Measurements from ENCODE around the gene NKAPL.

The NKAPL gene

DNA sequence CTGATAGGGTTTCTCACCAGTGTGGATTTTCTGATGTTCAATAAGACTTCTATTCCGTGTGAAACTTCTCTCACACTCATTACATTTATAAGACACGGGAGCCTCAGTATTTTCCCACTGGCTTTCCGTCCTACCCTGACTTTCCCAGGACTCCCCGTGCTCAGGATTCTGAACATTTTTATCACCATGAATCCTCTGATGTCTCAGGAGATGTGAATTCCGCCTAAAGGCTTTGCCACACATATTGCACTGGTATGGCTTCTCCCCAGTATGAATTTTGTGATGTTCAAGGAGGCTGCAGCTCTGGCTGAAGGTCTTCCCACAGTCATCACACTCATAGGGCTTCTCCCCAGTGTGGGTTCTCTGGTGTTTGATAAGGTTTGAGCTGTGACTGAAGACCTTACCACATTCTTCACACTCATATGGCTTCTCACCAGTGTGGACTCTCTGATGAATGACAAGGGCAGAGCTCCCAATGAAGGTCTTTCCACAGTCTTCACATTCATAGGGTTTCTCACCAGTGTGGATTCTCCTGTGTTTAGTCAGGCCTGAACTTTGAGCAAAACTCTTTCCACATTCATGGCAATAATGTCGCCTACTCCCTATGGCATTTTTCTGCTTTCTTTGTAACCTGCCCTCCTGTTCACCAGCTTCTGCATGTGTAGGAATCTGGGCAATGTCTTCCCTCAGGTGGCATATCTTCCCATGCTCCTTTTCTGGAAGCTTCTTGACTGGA is 13.7 kb upstream of the NKAPL start:
- DNase-seq (ENCODE audit: low read depth): no peak

DNA sequence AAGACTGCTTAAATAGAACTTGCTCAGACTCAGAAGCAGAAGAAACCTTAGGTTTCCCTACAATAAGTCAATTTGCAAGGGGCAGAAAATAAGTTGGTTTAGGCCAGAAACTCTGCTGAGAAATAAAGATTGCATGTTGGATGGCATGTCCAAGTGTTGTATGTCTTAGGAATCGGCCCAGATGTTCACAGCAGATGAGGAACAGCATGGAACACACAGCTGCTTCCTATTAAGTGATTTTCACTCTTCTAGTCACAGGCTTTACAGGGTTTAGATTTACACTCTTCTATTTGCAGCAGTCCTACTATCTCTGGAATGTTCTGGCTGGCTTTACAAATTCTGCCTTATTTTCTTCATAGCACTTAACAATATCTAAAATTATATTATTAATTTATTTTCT is 10.2 kb upstream of the NKAPL start:
- DNase-seq (ENCODE audit: low read depth): no peak

DNA sequence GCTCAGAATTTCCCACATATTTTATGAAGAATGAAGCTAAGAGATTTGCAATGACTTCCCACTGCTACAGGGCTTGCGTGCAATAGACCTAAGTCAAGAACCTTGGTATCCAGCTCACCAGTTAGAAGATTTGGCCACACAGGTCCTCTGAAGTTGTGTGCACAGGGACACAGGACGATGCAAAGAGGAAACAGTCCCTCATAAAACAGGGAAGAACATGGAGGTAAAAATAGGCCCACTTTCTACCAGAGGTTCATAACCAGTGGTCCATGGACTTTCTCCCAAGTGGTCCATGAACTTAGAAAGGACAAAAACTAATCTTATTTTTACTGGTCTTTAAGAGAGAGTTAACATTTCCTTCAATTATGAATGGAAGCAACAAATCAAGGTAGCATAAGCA is 8.3 kb upstream of the NKAPL start:
- no peak for DNase-seq (ENCODE audit: low read depth)

DNA sequence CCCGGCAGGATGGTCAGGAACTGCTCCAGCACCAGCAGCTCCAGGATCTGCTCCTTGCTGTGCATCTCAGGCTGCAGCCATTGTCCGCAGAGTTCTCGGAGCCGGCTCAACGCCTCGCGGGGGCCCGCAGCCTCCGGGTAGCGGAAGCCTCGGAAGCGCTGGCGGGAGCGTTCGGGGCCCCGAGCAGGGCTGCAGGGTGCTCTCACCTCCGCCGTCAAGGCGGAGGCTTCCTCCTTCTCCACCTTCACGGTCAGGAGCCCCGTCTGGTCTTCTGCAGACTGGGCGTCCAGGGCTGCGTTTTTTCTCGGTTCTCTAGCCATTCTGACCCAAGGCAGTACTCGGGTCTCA is 7.5 kb upstream of the NKAPL start:
- no peak for DNase-seq (ENCODE audit: low read depth)

DNA sequence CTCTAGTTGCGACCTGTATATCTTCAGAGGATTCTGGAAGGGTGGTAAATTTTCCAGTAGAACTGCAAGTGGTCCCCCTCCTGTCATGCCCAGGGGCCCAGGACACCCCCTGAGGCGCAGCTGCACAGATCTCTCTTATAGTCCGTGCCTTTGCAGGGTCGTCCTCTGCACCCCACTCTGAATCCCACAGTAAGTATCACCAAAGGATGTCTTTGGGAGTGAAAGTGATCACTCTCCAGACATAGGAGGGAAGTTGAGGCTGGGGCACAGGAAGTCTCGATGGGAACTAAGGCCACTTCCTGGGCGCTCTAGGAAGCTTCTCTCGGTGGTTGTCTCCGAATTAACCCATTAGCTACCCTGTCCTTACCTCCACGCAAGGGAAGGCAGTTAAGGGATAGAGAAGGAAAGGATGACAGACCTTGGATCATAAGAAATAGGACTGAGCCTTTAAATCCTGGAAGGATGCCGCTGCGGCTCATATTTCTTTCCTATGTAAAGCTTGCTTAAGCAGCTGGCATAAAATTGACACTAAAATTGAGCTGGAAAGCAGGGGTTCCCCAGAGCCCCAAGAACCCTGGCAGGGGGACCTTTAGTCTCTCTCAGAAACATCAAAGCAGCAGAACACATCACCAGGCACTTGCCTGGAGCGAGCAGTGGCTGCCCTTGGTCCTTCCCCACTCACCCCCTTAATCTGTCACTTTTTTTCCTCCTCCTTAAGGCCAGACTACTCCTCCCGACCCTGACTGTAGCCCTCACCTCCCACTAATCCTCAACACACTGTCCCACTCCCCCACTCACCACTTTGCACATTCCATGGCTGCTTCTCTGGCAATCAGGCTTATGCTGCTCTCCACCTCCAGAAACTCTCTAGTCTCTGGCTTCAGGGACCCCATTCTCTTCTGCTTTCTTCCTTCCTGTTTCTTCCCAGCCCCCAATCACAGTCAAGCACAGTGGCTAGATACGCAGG is 6.8 kb upstream of the NKAPL start, which contains the start of gene ZKSCAN4:
ZKSCAN4 (minus strand) TSS at position 261 of the 967 bp plus-strand sequence. CDS start 289 bp downstream, outside the sequence.
- peak; percentile 75 for DNase-seq (ENCODE audit: low read depth)

DNA sequence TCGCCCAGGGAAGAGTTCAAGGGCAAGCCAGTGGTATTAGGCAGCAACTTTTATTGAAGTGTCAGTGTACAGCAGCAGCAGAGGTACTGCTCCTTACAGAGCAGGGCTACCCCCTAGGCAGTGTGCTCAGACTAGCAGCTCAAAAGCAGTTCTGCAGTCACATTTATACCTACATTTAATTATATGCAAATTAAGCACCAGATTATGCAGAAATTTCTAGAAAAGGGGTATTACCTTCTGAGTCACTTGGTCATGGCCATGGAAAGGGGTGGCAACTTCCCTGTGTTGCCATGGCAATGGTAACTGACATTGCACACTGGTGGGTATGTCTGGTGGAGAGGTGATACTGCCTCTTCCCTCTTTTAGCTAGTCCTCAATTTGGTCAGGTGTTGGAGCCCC is 5.0 kb upstream of the NKAPL start:
- no peak for DNase-seq (ENCODE audit: low read depth)

DNA sequence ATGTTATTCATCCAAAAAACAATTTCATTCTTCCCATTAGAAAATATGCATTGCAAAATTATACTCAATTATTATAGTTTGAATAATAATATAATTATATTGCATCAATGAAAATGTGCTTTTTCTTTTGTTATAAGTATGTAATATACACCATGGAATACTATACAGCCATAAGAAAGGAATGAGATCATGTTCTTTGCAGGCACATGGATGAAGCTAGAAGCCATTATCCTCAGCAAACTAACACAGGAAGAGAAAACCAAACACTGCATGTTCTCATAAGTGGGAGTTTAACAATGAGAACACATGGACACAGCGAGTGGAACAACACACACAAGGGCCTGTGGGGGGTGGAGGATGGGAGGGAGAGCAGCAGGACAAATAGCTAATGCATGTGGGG is 2.1 kb upstream of the NKAPL start:
- no peak for DNase-seq (ENCODE audit: low read depth)

DNA sequence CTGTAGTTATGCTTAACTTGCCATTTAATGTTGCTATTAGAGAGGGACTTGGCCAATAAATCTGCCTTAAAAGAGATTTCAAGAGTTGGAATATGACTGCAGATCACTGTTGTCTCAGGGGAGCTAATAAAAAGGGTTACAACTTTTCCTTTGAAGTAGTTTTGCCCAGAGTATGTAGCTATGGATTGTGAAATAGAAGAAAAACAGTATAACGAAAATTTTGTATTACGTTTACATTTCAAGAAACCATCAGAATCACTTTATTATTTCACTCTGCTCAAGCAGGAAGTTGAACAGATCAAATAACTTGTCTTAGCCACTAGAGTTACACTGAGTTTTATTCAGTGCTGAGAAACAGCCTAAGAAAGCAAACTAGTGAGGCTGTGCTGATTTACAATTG is 4.8 kb downstream of the NKAPL start:
- DNase-seq (ENCODE audit: low read depth): no peak

DNA sequence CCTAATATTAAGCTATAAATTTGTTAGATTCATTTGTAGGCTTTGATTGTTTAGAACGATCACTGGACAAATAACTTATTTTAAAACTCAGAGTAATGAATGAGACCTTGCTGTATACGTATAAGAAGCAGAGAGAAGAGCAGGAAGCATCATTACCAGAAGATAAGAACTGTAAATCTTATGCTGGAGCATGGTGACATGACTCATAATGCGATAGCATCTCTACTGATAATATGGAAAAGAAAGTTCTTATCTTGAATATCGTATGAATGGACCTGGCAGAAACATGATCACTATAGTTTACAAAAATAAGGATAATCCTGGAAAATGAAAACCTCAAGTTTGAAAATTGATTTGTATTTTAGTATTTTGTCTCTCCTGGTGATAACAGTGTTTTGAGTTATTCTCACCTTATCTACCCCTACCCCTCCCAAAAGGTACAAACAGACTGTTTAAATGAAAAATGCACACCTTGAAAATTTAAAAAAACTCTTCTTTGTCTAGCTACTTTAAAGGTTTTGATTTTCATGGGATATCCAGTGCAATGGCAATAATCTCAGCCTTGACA is 5.8 kb downstream of the NKAPL start:
- no peak for DNase-seq (ENCODE audit: low read depth)

DNA sequence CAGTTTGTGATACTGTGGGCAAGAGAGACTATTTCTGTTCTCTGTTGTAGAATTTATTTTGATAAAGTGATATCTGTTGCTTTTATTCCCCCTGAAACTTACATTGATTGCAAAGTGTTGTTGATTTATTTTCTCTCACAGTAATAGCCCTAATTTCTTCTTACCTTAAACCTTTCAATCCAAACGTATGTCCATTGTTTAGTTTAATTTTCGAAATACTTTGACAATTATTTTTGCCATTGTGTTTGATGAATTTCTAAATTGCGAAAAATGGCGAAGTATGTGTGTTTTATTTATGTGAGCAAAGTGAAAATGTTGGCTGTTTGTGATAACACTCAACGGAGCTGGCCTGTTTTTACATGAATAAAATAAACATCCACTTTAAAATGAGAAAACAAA is 7.5 kb downstream of the NKAPL start:
- no peak for DNase-seq (ENCODE audit: low read depth)

DNA sequence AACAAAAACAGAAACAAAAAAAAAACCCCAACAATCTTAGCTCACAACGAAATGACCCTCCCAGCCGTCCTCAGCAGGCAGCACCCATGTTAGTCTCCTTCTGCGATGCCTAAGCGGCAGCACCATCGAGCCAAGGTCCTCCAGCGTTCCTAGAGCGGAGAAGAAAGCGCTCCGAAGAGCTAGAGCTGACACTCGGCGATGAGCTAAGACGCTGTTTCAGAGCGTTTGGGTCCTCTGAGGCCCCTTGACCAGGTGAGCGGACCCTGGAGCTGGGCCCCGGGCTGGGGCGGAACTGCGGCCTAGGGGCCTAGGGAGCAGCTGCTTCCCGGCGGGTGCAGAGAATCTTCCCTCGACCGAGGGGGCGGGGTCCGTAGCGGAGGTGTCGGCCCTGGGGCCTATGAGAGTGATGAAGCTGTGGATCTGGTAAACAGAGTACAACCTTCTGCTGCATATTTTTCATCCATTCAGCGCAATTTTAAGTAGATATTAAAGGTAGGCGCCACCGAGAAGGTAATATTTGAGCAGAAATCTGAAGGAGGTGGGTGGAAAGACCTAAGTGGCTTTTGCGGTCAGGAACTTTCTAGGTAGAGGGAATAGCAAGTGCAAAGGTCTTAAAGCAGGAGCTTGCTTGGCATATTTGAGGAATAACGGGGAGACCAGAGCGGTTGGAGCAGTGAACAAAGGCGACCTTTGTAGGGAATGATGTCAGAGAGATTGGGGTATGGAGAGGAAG is 8.0 kb downstream of the NKAPL start, which contains the start of gene ZSCAN26:
ZSCAN26 (plus strand) TSS at position 182 of the 733 bp plus-strand sequence. CDS start 4,777 bp downstream, outside the sequence.
- DNase-seq (ENCODE audit: low read depth): peak; percentile 79

DNA sequence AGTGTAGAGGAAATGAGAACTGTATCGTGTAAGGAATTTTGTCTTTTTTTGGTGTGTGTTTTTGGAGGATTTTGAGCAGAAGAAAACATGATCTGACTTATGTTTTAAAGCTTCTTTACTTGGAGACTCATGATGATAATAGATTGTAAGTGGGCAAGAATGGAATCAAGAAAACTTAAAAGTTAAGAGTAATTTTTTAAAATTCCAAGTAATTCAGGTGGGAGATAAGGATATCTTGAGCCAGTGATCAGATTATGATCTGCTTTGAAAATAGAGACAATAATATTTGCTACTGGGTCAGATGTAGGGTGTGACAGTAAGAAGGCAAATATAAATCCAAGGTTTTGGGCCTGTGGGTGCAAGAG is 8.6 kb downstream of the NKAPL start:
- no peak for DNase-seq (ENCODE audit: low read depth)

DNA sequence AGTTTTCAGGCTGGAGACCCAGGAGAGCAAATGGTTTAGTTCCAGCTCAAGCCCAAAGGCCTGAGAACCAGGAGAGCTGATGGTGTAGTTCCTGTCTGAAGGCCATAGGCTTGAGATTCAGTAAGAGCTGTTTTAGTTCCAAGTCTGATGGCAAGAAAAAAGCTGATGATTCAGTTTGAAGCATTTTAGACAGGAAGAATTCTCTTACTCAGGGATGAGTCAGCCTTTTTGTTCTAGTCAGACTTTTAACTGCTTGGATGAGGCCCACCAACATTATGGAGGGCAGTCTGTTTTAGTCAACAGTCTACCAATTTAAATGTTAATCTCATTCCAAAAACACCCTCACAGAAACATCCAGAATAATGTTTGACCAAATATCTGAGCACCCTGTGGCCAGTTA is 10.4 kb downstream of the NKAPL start:
- no peak for DNase-seq (ENCODE audit: low read depth)

DNA sequence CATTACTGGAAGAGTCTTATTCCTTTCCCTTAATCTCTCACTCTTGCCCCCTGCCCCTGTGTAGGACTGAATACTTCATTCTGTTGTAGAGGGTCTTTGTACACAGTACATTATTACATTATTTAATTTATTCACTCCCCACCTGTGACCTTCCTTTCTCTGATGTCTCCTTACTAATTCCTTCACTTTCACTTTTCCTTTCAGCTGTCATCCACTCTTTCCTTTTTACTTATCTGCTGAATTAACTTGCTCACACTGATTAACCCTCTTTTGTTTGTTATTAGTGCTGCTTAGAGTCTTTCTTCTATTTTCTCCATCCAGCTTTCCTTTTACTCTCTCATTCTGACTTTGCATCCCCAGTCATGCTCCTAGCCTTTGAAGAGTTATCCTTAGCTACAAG is 15.8 kb downstream of the NKAPL start:
- DNase-seq (ENCODE audit: low read depth): no peak

DNA sequence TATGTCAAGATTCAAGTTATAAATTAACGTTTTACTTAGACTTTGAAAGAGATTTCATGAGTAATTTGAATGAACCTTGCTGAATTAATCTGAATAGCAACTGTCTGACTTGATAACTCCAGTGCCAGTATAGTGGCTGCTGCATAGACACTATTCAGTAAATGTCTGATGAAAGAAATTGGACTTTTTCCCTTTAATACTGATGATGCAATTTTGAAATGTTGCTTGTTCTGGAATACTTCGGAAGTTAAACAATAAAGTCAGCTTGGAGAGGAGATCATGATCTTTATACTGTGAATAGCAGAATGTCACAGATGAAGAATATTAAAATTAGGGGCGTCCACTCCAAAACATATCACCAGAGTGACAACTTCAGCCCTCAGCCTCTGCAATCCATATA is 18.6 kb downstream of the NKAPL start:
- no peak for DNase-seq (ENCODE audit: low read depth)

DNA sequence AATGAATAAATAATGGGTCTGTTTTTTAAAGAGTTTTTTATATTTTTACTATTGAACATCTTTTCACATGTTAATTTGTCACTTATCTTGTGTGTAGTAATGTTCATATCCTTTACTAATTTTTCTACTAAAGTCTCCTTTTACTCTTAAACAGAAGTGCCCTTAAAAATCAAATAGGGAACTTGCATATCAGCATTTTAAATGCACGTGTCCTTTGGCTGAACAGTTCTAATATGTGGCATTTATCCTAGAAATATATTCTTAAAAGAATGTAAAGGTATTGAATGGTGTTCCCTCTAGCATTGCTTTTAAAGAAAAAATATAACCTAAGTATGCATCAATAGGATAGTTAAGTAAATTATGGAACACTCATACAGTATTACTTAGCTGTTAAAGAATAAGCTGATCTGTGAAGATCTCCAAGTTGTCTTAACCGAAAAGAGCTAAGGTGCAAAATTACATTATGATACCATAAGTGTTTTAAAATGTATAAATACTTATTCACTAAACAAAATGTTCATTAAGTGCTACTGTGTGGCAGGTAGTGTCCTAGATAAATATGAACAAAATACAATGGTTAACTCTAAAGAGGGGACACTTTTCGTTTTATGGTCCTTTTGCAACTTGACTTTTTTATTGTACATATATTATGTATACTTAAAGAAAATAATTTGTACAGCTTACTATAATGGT is 21.6 kb downstream of the NKAPL start:
- no peak for DNase-seq (ENCODE audit: low read depth)

DNA sequence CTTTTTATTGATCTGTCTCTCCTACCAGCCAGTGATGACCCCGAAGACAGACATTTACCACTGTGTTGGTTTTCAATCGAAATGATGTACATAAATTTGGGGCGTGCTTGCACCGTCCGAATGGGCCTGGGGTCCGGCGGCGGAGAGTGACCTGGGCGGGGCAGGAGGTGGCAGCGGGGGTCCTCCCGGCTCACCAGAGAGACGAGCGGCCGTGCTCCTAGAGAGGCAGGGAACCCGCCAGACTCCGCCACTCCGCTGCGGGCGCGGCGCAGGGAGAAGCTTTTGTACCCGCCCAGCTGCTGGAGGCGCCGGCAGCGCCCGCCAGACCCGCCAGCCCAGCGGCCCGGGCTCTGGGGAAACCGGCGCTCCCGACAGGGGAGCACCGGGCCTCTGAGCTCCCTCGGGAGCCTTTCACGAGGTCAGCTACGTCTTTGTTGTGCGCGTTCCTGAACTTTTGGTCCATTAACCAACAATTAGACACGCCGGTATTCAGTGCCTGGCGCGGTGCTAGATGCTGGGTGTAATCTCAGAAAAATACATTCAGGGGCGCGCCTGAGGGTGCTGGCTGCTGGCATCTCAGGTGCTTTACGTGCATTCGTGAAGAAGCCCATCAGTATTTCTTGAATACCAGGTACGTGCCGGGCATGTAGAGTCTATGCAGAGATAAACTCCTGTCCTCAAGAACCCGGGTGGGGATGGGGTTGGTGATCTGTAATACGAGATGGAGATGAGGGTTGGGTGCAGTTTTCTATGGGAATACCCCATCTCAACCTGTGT is 22.4 kb downstream of the NKAPL start, which contains the start of gene PGBD1:
PGBD1 (plus strand) TSS at position 285 of the 777 bp plus-strand sequence. CDS start 2,242 bp downstream, outside the sequence.
- peak; percentile 20 for DNase-seq (ENCODE audit: low read depth)

DNA sequence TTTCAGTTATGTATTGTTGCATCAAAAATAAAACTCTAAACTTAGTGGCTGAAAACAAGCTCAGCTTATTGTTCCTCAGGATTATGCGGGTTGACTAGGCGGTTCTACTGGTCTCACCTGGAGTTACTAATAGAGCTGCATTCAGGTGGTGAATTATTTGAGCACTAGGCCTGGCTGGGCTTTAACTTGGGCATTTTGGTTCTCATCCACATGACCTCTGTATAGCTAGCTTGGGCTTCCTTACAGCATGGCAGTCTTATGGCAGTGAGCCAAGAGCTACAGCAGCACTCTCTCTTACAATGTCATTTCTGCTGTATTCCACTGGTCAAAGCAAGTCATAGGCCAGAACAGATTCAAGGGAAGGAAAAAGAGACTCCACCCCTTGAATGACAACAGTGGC is 23.8 kb downstream of the NKAPL start:
- no peak for DNase-seq (ENCODE audit: low read depth)

DNA sequence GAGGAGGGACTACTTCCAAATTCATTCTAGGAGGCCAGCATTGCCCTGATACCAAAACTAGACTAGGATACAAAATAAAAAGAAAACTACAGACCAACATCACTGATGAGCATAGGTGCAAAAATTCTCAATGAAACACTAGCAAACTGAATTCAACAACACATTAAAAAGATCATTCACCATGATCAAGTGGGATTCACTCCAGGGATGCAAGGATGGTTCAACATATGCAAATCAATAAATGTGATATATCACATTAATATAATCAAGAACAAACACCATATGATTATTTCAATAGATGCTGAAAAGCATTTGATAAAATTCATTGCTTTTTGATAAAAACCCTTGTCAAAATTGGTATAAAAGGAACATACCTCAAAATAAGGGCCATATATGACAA is 32.5 kb downstream of the NKAPL start:
- DNase-seq (ENCODE audit: low read depth): no peak

DNA sequence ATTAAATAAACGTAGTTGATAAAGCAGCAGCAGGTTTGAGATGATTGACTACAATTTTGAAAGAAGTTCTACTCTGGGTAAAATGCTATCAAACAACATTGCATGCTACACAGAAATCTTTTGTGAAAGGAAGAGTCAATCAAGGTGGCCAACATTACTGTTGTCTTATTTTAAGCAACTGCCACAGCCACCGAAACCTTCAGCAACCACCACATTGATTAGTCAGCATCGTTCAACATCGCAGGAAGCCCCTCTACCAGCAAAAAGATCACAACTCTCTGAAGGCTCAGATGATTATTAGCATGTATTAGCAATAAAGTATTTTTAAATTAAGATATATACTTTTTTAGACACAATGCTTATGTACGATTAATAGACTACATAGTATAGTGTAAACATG is 36.2 kb downstream of the NKAPL start:
- DNase-seq (ENCODE audit: low read depth): no peak

Data from activated gamma-delta T cell treated with anti-CD3 and anti-CD28 coated beads, Interleukin-2, amount 50 U/mL, for 16 hours (primary cell).